NCI-H2227 (cell line): ENCODE measurements around the gene DOCK2.
A peak's percentile ranks its signal among the peaks of the same experiment; 100 is the strongest.
"Not testable (repeated sequence)": the region's sequence is repeated elsewhere in the genome, so short reads cannot be mapped to it uniquely, and the experiment has no call there.

Experiments used
- DNase-seq: peaks from one replicate; lab custom pipeline; 2025; ENCODE audit not compliant: unreplicated experiment; lab: John Stamatoyannopoulos, UW

DOCK2 gene

GRCh38 chr5:170080217-170080616, 443.1 kb downstream of the DOCK2 start:
- DNase-seq: no peak

- no peak for DNase-seq
Measured at GRCh38 chr5:170080786-170081445, 443.8 kb downstream of the DOCK2 start.

- no peak for DNase-seq
Measured at GRCh38 chr5:170081616-170082015, 444.5 kb downstream of the DOCK2 start.

GRCh38 chr5:170082701-170083100, 445.6 kb downstream of the DOCK2 start:
- DNase-seq: no peak

GRCh38 chr5:170087168-170087817, 450.2 kb downstream of the DOCK2 start:
- DNase-seq: no peak

GRCh38 chr5:170092455-170093101, 455.5 kb downstream of the DOCK2 start:
- DNase-seq: no peak

- not testable (repeated sequence) for DNase-seq
Measured at GRCh38 chr5:170094329-170094728, 457.3 kb downstream of the DOCK2 start.

- DNase-seq: no peak
Measured at GRCh38 chr5:170095646-170096045, 458.6 kb downstream of the DOCK2 start.

- DNase-seq: no peak
Measured at GRCh38 chr5:170097934-170098333, 460.9 kb downstream of the DOCK2 start.

GRCh38 chr5:170100066-170100943, 463.2 kb downstream of the DOCK2 start:
- peak; percentile 81 for DNase-seq

- no peak for DNase-seq
Measured at GRCh38 chr5:170103447-170103846, 466.4 kb downstream of the DOCK2 start.

- no peak for DNase-seq
Measured at GRCh38 chr5:170104299-170104698, 467.2 kb downstream of the DOCK2 start.

- no peak for DNase-seq
Measured at GRCh38 chr5:170104710-170105109, 467.6 kb downstream of the DOCK2 start.

GRCh38 chr5:170105642-170106611, 468.9 kb downstream of the DOCK2 start, which contains the start of gene FOXI1:
TSS of gene FOXI1 (plus strand) at chr5:170105897. CDS start at chr5:170105958, 61 bp downstream.
- DNase-seq: peak; percentile 53

- no peak for DNase-seq
Measured at GRCh38 chr5:170107674-170108073, 470.6 kb downstream of the DOCK2 start.

- DNase-seq: no peak
Measured at GRCh38 chr5:170108266-170108785, 471.3 kb downstream of the DOCK2 start.

GRCh38 chr5:170109059-170110031, 472.3 kb downstream of the DOCK2 start:
- DNase-seq: no peak

- DNase-seq: no peak
Measured at GRCh38 chr5:170110403-170111087, 473.5 kb downstream of the DOCK2 start.
